HepG2 (cell line): ENCODE results near the gene PUM1. TPM values are rescaled to one million over a fixed set of nuclear protein-coding genes. Genes with fewer than 3 reads are reported as not detected.

ENCODE experiments used
- CBX5 ChIP-seq: sonication (generic); formaldehyde crosslinking; IDR thresholded peaks from 2 replicates; pipeline ENCODE4 v1.4.0; 2020; ENCODE audit warnings: missing genetic modification reagents, borderline replicate concordance
- CENPT ChIP-seq: sonication (generic); formaldehyde crosslinking; IDR thresholded peaks from 2 replicates; pipeline ENCODE4 v1.8.0; 2022; ENCODE audit warnings: low read depth, mild to moderate bottlenecking, moderate library complexity, missing genetic modification reagents
- EEA1 ChIP-seq: sonication (generic); formaldehyde crosslinking; IDR thresholded peaks from 2 replicates; pipeline ENCODE4 v1.5.1; 2020; ENCODE audit warnings: mild to moderate bottlenecking, missing genetic modification reagents, borderline replicate concordance
- FOSL1 ChIP-seq: sonication (generic); formaldehyde crosslinking; IDR thresholded peaks from 2 replicates; pipeline ENCODE4 v1.9.0; 2021; ENCODE audit warnings: missing genetic modification reagents, borderline replicate concordance
- FOXK1 ChIP-seq: sonication (generic); formaldehyde crosslinking; IDR thresholded peaks from 2 replicates; pipeline ENCODE4 v1.4.0; 2020; ENCODE audit warnings: low read depth, missing genetic modification reagents, borderline replicate concordance
- MAF1 ChIP-seq: sonication (generic); formaldehyde crosslinking; IDR thresholded peaks from 2 replicates; pipeline ENCODE4 v1.5.0; 2020; ENCODE audit warnings: missing genetic modification reagents, borderline replicate concordance
- MEIS2 ChIP-seq: sonication (generic); formaldehyde crosslinking; IDR thresholded peaks from 2 replicates; pipeline ENCODE4 v1.9.0; 2021; ENCODE audit warnings: mild to moderate bottlenecking, missing genetic modification reagents
- MTA3 ChIP-seq: sonication (generic); formaldehyde crosslinking; IDR thresholded peaks from 2 replicates; pipeline ENCODE4 v1.4.0; 2020; ENCODE audit warnings: missing genetic modification reagents
- REL ChIP-seq: sonication (generic); formaldehyde crosslinking; conservative IDR thresholded peaks from 2 replicates; pipeline ENCODE4 v1.8.0; 2022; ENCODE audit warnings: mild to moderate bottlenecking, missing genetic modification reagents, moderate library complexity
- REPIN1 ChIP-seq: sonication (generic); formaldehyde crosslinking; IDR thresholded peaks from 2 replicates; pipeline ENCODE4 v1.8.0; 2022; ENCODE audit warnings: missing genetic modification reagents, low read depth, mild to moderate bottlenecking, borderline replicate concordance
- RFX1 ChIP-seq: fragments of 450-650 bp; IDR thresholded peaks from 2 replicates; pipeline ENCODE4 v1.6.1; 2017
- RXRA ChIP-seq: sonication (generic); formaldehyde crosslinking; IDR thresholded peaks from 2 replicates; pipeline ENCODE4 v1.5.1; 2020; ENCODE audit warnings: missing genetic modification reagents
- SNAPC5 ChIP-seq: sonication (generic); formaldehyde crosslinking; IDR thresholded peaks from 2 replicates; pipeline ENCODE4 v1.8.1; 2023; ENCODE audit warnings: mild to moderate bottlenecking, missing genetic modification reagents, borderline replicate concordance
- TBP ChIP-seq: sonication (generic); formaldehyde crosslinking; IDR thresholded peaks from 2 replicates; pipeline ENCODE4 v1.5.0; 2020; ENCODE audit warnings: missing genetic modification reagents
- ZBTB8A ChIP-seq: sonication (generic); formaldehyde crosslinking; IDR thresholded peaks from 2 replicates; pipeline ENCODE4 v1.4.0; 2020; ENCODE audit warnings: mild to moderate bottlenecking, low read depth, missing genetic modification reagents, borderline replicate concordance
- ZFP91 ChIP-seq: sonication (generic); formaldehyde crosslinking; IDR thresholded peaks from 2 replicates; pipeline ENCODE4 v1.9.0; 2022; ENCODE audit warnings: missing genetic modification reagents, mild to moderate bottlenecking, borderline replicate concordance
- ZNF160 ChIP-seq: sonication (generic); formaldehyde crosslinking; IDR thresholded peaks from 2 replicates; pipeline ENCODE4 v1.8.0; 2022; ENCODE audit warnings: mild to moderate bottlenecking, inconsistent platforms, missing genetic modification reagents
- ZNF253 ChIP-seq: sonication (generic); formaldehyde crosslinking; IDR thresholded peaks from 2 replicates; pipeline ENCODE4 v1.8.0; 2022; ENCODE audit warnings: mild to moderate bottlenecking, missing genetic modification reagents, borderline replicate concordance
- ZNF256 ChIP-seq: sonication (generic); formaldehyde crosslinking; conservative IDR thresholded peaks from 2 replicates; pipeline ENCODE4 v1.4.0; 2020; ENCODE audit warnings: missing genetic modification reagents
- ZNF280B ChIP-seq: sonication (generic); formaldehyde crosslinking; IDR thresholded peaks from 2 replicates; pipeline ENCODE4 v1.5.0; 2020; ENCODE audit warnings: missing genetic modification reagents, mild to moderate bottlenecking, borderline replicate concordance
- ZNF446 ChIP-seq: sonication (generic); formaldehyde crosslinking; IDR thresholded peaks from 2 replicates; pipeline ENCODE4 v1.5.0; 2020; ENCODE audit warnings: mild to moderate bottlenecking, missing genetic modification reagents
- ZNF607 ChIP-seq: sonication (generic); formaldehyde crosslinking; IDR thresholded peaks from 2 replicates; pipeline ENCODE4 v1.5.1; 2020; ENCODE audit warnings: missing genetic modification reagents, mild to moderate bottlenecking, borderline replicate concordance
- ZNF703 ChIP-seq: sonication (generic); formaldehyde crosslinking; IDR thresholded peaks from 2 replicates; pipeline ENCODE4 v1.5.1; 2020; ENCODE audit warnings: missing genetic modification reagents, mild to moderate bottlenecking, moderate library complexity, borderline replicate concordance
- ZNF883 ChIP-seq: sonication (generic); formaldehyde crosslinking; IDR thresholded peaks from 2 replicates; pipeline ENCODE4 v1.5.1; 2020; ENCODE audit warnings: mild to moderate bottlenecking, missing genetic modification reagents; ENCODE audit errors: not compliant biosample characterization
- polyA plus RNA-seq, 8 experiments: library from polyadenylated mRNA; depleted of rRNA in 3 of 8; stranded (reverse) in 7 of 8; unstranded in 1 of 8; fragments of >200 nt; fragmentation: Illumina TruSeq in 4 of 8; extraction: Trizol in 4 of 8; gene quantifications; 2 replicates each; pipeline versions ENCODE4 v1.2.1 to v1.2.3, GENCODE V29; 2011 to 2016; ENCODE audit warnings: low read depth in 4 of 8, missing spikeins in 1 of 8, mixed read lengths in 1 of 8; ENCODE audit not compliant: insufficient read depth in 1 of 8
- total RNA-seq, 5 experiments: library from RNA; depleted of rRNA; stranded (reverse); fragments of >200 nt; fragmentation: Illumina TruSeq; extraction: Trizol; gene quantifications; 2 replicates each; pipeline ENCODE4 v1.2.3, GENCODE V29; 2016; ENCODE audit warnings: low read depth in 1 of 5
- TF ChIP-seq, protein P1 (sequence below): sonication (generic); formaldehyde crosslinking; IDR thresholded peaks from 2 replicates; pipeline ENCODE4 v1.5.0; 2020; ENCODE audit warnings: missing genetic modification reagents

PUM1 gene
- total and polyA plus RNA-seq, 2 of the 13 experiments (the other 11 are each of a cell fraction or from before 2014, with no cell fraction given): 64.7 to 91.0 TPM

- TF ChIP-seq SNAPC5 (no peak), ZNF883 (CRISPR knock-in tag) (no peak), MTA3 (CRISPR knock-in tag) (no peak), REPIN1 (CRISPR knock-in tag) (peak; percentile 36; the same call in 1 of the 2 replicates), FOXK1 (peak; percentile 85; the same call in 1 of the 2 replicates), ZNF160 (CRISPR knock-in tag) (no peak), ZBTB8A (no peak), CBX5 (0 out of 2 replicates have a peak, but pooled peaks have one; percentile 43), ZFP91 (CRISPR knock-in tag) (no peak), ZNF446 (CRISPR knock-in tag) (no peak), RFX1 (no peak), ZNF280B (no peak), MAF1 (no peak), MEIS2 (CRISPR knock-in tag) (no peak), ZNF253 (CRISPR knock-in tag) (no peak), ZNF607 (CRISPR knock-in tag) (no peak), FOSL1 (CRISPR knock-in tag) (peak; percentile 63; the same call in 1 of the 2 replicates), ZNF256 (CRISPR knock-in tag) (no peak), ZNF703 (CRISPR knock-in tag) (no peak), RXRA (peak; percentile 94), EEA1 (CRISPR knock-in tag) (no peak), CENPT (no peak), TBP (no peak), REL (CRISPR knock-in tag) (no peak)
- TF ChIP-seq, protein P1, sequence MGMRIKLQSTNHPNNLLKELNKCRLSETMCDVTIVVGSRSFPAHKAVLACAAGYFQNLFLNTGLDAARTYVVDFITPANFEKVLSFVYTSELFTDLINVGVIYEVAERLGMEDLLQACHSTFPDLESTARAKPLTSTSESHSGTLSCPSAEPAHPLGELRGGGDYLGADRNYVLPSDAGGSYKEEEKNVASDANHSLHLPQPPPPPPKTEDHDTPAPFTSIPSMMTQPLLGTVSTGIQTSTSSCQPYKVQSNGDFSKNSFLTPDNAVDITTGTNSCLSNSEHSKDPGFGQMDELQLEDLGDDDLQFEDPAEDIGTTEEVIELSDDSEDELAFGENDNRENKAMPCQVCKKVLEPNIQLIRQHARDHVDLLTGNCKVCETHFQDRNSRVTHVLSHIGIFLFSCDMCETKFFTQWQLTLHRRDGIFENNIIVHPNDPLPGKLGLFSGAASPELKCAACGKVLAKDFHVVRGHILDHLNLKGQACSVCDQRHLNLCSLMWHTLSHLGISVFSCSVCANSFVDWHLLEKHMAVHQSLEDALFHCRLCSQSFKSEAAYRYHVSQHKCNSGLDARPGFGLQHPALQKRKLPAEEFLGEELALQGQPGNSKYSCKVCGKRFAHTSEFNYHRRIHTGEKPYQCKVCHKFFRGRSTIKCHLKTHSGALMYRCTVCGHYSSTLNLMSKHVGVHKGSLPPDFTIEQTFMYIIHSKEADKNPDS: no peak
Measured at GRCh38 chr1:30892671-30893073, 172.8 kb downstream of the PUM1 start (continued).
